C4-2B (cell line): Measurements from ENCODE around the gene TSPAN1.

ENCODE experiments used
- ZFX ChIP-seq: fragments of 450-650 bp; IDR thresholded peaks from 2 replicates; pipeline ENCODE4 v1.6.1; 2017
- TF ChIP-seq, protein P1 (sequence below): fragments of 450-650 bp; conservative IDR thresholded peaks from 2 replicates; pipeline ENCODE4 v1.5.1; 2017; ENCODE audit warnings: mild to moderate bottlenecking

DNA sequence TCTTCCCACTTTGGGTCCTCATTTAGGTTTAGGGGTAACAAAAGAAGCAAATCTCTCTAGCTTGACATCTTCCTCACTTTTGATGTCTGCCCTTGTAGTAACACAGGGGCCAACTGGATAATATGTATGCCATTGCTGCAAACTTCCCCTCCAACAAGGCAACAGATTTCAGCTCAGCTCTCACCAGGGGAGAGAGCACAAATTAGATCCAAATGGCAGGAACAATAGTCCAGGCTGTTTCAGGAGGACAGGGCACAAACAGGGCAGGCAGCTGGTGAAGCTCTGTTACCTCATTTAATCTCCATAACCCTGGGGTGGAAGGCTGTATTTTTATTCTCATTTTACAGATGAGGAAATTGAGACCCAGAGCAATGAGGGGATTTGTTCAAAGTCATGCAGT, 38.2 kb upstream of the TSPAN1 start:
- TF ChIP-seq, protein P1, sequence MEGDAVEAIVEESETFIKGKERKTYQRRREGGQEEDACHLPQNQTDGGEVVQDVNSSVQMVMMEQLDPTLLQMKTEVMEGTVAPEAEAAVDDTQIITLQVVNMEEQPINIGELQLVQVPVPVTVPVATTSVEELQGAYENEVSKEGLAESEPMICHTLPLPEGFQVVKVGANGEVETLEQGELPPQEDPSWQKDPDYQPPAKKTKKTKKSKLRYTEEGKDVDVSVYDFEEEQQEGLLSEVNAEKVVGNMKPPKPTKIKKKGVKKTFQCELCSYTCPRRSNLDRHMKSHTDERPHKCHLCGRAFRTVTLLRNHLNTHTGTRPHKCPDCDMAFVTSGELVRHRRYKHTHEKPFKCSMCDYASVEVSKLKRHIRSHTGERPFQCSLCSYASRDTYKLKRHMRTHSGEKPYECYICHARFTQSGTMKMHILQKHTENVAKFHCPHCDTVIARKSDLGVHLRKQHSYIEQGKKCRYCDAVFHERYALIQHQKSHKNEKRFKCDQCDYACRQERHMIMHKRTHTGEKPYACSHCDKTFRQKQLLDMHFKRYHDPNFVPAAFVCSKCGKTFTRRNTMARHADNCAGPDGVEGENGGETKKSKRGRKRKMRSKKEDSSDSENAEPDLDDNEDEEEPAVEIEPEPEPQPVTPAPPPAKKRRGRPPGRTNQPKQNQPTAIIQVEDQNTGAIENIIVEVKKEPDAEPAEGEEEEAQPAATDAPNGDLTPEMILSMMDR, result no peak
- no peak for TF ChIP-seq ZFX
